HG03095 (cell line): ENCODE data around the gene XXYLT1.
"Not testable (repeated sequence)": the region's sequence is repeated elsewhere in the genome, so short reads cannot be mapped to it uniquely, and the experiment has no call there.

Experiments
- ATAC-seq: cut with Tn5 transposase; IDR thresholded peaks from one replicate; pipeline ENCODE4 v1.9.1; 2021; ENCODE audit warnings: moderate library complexity; ENCODE audit not compliant: unreplicated experiment

XXYLT1 gene, protein sequence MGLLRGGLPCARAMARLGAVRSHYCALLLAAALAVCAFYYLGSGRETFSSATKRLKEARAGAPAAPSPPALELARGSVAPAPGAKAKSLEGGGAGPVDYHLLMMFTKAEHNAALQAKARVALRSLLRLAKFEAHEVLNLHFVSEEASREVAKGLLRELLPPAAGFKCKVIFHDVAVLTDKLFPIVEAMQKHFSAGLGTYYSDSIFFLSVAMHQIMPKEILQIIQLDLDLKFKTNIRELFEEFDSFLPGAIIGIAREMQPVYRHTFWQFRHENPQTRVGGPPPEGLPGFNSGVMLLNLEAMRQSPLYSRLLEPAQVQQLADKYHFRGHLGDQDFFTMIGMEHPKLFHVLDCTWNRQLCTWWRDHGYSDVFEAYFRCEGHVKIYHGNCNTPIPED

DNA sequence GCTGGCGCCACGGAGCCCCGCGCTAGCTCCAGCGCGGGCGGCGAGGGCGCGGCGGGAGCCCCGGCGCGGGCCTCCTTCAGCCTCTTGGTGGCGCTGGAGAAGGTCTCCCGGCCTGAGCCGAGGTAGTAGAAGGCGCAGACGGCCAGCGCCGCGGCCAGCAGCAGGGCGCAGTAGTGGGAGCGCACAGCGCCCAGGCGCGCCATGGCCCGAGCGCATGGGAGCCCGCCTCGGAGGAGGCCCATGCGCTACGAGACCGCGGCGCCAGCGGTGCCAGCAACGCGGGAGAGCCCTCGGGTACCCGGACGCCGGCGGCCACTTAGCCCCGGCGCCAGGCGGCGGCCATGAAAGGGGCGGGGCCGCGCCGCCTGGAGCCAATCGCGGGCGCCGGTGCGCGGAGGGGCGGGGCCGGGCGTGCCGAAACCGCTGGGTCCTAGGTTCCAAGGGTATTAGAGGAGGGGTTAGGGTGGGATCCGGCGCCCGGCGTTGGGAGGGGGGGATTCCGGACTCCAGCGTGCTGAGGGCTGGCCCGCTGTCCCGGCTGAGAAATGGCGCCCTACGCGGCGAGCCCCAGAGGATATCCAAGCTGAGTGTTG lies at the start of gene XXYLT1:
Gene XXYLT1 (minus strand): TSS at position 343 of the 593 bp plus-strand sequence. CDS start 101 bp downstream, at position 242.
- ATAC-seq: peak; percentile 78

DNA sequence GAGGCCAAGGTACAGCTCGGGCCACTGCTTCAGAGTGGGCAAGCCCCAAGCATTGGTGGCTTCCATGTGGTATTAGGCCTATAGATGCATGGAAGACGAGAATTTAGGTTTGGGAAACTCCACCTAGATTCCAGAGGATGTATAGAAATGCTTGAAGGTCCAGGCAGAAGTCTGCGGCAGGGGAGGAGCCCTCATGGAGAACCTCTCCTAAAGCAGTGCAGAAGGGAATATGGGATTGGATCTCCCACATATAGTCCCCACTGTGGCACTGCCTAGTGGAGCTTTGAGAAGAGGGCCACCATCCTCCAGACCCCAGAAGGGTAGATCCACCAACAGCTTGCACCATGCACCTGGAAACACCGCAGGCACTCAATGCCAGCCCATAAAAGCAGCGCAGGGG lies 48.1 kb upstream of the XXYLT1 start:
- no peak for ATAC-seq

DNA sequence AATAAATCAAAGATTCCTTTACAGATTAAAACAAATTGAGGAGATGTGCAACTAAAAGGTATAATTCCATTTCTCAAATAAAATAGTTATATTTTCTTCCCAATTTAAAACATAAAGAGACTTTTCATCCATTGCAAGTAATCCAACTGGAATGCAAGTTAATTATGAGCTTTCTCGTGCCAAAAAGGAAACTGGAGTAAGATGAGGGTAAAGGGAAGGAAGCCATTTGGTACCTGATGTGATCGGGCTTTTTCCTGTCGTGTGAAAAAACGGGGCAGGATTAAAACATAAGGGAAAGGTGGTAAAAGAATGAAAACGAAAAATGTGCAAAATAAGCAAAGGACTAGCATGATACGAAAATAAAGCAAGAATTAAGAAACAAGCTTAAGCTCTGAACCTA lies 41.8 kb upstream of the XXYLT1 start:
- no peak for ATAC-seq

DNA sequence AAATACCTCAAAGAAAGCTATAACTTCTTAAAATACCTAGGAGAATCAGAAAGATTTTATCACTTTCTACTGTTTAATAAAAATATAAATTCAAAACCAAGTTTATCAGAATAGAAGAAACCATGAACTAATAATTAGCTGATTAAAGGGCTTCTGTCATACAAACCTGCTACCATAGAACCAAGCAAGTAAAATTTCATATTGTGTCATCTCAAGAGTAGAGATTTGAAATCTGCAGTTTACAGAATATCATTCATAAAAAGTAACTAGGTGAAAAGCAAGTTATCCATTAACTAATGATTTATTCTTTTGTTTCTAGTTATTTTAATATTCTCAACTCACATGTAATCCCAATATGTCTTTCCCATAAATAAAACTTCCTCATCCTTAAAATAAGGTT lies 36.8 kb upstream of the XXYLT1 start:
- ATAC-seq: no peak

DNA sequence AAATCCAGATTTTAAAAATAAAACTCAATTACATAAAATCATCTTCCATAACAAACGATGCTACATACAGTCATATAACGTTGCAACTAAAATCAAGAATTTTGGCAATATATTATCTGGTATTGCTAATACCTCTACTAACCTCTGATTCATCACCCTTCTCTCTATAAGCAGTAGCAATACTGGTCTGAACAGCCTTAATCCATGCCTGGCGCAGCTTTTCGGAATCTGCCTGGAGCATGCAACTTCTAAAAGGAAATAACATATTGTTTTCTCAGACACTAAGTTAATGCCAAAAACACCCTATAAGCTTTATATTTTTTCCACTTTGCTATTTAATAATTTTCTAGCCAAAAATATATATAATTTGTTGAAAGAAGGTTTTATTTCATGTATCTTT lies 35.4 kb upstream of the XXYLT1 start:
- no peak for ATAC-seq

DNA sequence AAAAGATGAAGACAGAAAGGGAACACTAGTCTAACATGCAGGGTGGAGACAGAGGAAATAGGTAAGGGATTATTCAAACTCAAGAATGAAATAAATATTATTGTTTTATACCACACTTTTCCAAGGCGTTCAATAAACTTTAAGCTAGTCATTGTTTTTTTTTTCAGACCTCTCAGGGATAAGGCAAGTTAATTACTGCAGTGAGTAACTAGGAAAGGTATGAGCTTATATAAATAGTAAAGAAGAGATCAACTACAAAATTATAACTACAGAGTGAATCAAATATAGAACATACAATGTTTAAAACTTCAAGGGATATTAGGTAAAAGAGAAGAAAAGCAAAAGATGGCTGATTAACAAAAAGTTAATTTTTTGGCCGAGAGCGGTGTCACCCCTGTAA lies 31.5 kb upstream of the XXYLT1 start:
- no peak for ATAC-seq

DNA sequence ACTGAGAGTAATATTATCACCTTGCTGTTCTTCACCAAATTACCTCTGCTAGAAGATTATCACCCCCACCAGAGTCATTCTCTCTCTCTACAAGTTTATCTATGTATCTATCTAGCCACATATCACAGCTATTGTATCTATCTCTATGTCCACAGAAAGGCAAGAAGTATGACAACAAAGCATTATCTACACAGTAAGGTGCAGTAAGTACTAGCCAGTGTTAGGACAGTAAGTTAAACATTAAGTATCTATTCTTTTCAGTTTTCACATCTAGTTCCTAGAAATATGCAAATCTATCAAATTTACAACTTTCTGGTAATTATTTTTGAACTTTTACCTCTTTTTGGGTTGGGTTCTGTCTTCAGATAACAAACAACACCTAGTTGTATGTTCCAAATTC lies 26.5 kb upstream of the XXYLT1 start:
- ATAC-seq: peak; percentile 62

DNA sequence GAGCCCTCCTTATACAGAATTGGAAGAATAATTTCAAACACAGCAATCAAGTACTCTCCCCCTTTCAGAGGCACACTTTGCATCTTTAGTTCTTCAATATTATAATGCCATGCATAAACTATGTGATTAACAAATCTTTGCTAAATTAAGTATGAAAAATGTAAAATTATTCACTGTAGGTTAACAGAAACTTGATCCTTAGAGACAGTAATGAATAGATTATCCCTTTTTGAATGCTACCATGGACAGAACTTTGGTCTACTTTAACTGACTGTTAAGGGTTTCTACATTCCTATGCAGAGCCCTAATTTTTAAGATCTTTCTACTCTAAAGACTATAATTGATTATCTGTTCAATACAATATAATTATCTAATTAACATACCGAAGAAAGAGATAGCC lies 25.7 kb upstream of the XXYLT1 start:
- no peak for ATAC-seq

DNA sequence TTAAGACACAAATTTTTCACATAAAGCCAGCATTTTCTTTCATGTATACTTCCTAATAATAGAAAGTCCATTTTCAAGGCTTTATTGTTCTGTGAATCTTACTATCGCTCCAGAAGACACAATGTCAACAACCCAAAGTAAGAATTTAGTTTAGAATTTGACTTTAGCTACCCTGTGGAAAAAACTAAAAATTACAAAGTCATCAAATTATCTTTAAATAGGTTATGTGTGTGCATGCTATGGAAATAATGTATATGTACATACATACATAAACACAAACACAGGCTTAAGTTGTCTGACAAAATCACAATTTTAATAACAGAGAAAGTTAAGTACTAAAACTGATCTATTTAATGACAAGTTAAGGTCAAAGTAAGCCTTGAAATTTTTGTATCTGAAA lies 20.2 kb upstream of the XXYLT1 start:
- no peak for ATAC-seq

DNA sequence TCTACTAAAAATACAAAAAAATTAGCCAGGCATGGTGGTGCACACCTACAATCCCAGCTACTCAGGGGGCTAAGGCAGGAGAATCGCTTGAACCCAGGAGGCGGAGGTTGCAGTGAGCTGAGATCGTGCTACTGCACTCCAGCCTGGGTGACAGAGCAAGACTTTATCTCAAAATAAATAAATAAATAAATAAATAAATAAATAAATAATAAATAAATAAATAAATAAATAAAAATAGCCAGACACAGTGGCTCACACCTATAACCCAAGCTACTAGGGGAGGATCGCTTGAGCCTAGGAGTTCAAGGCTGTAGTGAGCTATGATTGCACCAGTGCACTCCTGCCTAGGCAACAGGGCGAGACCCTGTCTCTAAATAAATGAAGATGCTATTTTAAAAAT lies 19.7 kb upstream of the XXYLT1 start:
- ATAC-seq: not testable (repeated sequence)

DNA sequence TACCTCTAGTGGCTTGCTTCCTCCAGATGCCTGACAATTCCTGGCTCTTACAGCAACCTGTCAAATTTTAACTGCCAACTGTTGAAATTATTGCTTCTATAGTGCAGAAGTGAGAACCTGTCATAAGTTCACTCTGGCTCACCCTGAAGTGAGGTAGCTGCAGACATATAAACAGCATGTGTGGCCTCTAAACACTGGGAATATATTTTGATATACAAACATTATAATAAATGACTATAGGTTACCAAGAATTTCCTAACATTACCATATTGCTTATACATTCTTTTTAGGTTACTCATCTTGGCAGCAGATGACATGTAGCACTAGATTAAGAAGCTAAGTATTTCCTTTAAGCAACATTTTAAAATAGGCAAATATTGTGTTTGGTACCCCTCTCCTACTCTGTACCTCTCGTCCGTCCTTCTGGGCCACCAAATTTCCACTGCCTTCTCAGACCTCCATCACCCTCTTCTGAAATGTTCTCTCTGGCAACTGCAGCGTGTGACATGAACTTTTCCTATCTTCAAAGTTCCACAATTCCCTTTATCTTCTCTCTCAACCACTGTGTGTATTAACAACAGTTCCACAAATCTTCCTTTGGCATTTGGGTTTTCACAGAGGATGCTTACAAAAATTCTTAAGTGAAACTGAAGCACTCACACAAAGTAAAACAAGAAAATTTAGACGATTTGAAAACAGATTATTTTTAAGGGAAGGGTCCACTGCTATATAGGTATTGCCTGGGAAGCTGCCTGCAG lies 15.3 kb upstream of the XXYLT1 start:
- no peak for ATAC-seq

DNA sequence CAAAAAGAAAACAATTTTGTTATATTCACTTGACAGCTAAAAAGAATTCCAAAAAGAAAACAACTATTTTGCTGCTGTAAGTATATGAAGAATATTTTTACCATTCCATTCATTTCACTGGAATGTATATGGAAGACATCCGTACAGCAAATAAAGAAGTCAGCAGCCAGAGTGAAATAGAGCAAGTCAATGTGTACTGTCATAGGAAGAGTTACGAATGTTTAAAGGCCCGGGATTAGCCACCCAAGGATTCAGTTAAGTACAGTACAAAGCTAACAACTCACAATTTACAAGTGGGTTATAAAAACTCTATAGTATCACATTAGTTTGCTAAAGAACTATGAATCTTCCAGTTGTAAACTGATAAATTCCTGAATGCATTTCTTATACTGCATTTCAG lies 14.4 kb upstream of the XXYLT1 start:
- ATAC-seq: no peak

DNA sequence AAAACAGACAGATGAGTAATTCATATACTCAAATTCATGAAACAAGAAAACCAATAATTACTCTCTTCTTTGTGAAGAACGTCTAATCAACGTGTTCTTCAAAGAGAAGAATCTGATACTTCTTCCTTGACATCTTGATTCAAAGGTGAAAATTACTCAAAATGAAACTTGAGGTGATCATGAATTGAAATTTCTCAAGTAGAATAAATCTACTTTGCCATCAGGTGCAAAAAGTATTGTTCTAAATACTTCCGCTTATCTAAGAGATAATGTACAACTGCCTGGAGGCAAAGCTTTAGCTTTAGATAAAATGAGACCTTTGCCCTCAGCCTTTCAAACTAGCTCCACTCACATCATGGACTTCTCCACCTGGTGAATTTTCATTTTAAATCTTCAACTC lies 13.9 kb upstream of the XXYLT1 start:
- no peak for ATAC-seq

DNA sequence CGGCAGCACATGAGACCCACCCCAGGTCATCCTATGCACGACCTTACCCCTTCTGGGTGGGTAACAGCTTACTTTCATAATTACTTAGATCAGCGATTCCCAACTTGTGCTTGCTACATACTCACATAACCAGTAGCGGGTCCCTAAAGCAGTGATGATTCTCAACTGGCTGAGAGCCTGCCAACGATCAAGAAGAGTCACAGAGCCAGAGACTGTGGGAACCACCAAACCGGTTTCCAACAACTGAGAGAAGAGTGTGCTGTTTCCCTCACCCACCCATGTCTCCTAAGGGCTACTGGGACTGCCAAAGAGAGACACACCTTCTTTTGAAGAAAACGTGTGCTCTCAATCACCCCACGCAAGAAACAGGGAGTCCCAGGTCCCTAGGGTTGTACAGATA lies 12.0 kb upstream of the XXYLT1 start:
- ATAC-seq: no peak

DNA sequence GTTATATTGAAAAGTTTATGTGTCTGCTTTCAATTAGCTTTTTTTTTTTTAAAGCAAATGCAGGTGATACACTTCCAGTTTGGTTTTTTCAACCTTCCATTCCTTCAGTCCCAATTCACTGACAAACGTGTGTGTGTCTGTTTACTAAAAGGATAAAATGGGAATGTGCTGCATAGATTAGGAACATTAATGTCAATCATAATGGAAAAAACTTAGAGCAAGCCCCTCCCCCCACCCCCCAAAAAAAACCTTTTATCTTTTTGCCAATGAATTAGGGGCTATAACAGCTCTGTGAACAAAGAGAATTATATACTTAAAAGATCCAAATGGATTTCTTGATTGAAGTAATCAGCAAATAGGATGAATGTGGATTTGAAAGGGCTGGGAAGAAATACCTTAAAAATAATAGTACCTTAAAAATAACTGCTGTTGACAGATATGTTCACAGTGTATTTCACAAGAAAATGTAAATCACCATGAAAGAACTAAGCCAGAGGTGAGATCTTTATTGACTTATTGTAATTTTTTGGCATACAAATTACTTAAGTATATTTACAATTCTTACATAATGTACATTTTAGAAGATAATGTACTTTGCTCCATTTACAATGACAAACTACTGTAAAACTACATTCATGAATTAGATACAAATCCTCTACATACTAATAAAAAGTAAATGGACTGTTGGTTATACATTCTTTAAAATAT lies 3.5 kb upstream of the XXYLT1 start:
- no peak for ATAC-seq

DNA sequence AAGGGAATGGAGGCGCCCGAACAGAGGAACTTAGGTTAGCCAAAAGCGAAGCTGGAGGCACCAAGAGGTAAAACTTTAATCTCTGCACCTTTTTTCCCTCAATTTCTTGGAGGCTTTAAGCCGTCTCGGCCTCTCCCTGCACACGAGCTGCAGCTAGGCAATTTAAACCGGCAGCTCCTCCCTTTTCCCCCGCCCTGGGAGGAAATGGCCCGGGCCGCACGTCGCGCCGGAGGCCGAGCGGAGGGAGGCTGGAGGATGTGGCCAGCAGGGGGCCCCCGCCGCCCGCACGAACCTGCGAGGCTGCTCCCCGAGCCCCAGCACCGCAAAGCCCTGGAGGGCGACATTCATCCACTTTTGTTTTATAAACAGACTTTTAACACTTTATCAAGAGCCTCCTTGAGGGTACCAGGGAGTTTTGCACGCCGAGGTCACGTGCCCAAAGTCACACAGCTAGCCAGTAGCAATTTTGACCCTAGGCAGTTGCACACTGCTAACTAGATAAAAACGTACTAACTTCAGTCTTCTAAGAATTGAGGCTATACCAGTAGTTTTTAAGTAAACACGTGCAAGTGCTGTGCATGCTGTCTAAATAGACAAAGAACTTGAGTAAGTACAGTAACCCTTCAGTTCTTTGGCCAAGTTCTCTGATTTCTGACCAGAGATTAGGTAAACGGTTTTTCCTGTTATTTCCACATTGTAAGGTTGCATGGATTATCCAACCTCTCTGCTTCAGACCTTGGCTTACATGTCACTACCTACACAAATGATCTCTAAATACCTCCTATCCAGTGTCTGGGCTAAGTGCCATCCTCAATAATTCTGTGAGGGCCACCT lies 668 bp upstream of the XXYLT1 start:
- ATAC-seq: peak; percentile 62

DNA sequence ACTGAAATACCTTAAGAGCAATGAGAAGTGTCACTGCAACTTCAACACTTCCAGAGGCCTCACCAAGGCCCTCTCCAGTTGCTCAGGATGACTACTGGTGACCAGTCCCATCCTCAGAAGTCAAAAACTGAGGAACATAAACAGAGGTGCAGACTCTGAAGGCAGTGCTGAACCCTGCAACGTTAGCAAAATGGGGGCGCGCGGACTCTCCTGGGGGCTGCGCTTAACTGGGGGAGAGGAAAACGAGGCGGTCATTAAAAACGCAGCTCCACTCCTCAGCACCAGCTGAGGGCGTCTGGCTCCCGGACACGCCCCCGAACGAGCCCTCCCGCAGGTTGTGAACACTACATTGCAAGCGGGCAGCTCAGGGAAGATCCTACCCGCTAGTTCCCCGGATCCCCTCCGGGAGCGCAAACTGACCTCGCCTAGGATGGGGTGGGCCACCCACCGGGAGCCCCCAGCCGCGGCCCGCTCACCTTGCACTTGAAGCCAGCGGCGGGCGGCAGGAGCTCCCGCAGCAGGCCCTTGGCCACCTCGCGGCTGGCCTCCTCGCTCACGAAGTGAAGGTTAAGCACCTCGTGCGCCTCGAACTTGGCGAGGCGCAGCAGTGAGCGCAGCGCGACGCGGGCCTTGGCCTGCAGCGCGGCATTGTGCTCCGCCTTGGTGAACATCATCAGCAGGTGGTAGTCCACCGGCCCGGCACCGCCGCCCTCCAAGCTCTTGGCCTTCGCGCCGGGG lies 711 bp downstream of the XXYLT1 start:
- ATAC-seq: peak; percentile 18

DNA sequence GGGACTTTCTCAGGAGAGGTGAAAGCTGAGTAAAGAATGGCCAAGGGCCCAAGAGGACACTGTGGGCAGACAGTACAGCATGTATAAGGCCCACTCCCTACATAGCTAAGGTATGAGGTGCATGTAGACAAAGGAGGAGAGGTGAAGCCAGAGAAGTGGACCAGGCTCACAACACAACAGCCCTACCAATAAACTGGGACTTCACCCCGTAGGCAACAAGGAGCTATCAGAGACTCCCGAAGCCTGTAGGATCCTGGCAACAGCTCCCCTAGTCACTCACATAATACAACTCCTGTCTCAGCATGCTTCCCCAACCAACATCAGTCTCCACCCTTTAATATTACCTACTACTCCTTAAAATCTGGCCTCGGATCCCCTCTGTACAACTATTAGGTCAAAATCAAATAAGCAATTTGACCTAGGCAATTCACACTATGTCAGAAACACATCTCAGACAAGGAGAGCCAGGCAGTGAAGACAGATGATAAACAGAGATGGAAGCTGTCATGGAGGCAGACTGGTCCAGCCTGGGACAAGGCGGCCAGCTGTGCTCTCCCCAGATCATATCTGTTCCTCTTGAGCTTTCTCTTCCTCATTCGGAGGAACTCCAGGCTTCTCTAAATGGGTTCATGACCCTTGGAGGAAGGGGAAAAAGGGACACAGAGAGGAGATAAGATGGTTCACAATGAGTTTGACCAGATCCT lies 1.4 kb downstream of the XXYLT1 start:
- no peak for ATAC-seq
